H1 (cell line): ENCODE data around the gene SYT17. TPM values are rescaled to one million over a fixed set of nuclear protein-coding genes. Genes with fewer than 3 reads are reported as not detected.

ENCODE experiments used
- CTCF ChIA-PET: fragments of 300-600 bp; sonication (Branson Sonifier 250); formaldehyde crosslinking; loops from one replicate; lab custom pipeline; 2021; ENCODE audit not compliant: partially characterized antibody; lab: Charles Lee
- POLR2A ChIA-PET: fragments of 300-600 bp; sonication (Branson Sonifier 250); formaldehyde crosslinking; loops from one replicate; lab custom pipeline; 2021; ENCODE audit warnings: inconsistent platforms; ENCODE audit not compliant: partially characterized antibody; lab: Charles Lee
- DNase-seq, 2 experiments: peaks; one replicate each; pipeline versions ENCODE4 v3.0.0 to v3.0.0-alpha.2; 2010 to 2022; ENCODE audit warnings: low spot score in 2 of 2, low read depth in 1 of 2, mixed read lengths in 1 of 2
- FAIRE-seq: peaks from 2 replicates; lab custom pipeline; 2011; peaks lifted over from hg19 to GRCh38; lab: Jason Lieb, UNC
- H2AFZ ChIP-seq: 2 replicates; pipeline ENCODE4 v1.8.1; 2012; ENCODE audit warnings: low read length, inconsistent platforms
- H2AK5ac ChIP-seq: 2 replicates; pipeline ENCODE4 v1.6.1; 2013; ENCODE audit warnings: low read depth, low read length
- H2BK120ac ChIP-seq: replicated peaks from 2 replicates; pipeline ENCODE3; 2013; ENCODE audit warnings: low read depth, low read length, inconsistent platforms
- H2BK12ac ChIP-seq: 2 replicates; pipeline ENCODE4 v1.6.1; 2013; ENCODE audit warnings: low read depth, low read length
- H2BK15ac ChIP-seq: 2 replicates; pipeline ENCODE4 v1.6.1; 2013; ENCODE audit warnings: low read length
- H2BK20ac ChIP-seq: 2 replicates; pipeline ENCODE4 v1.6.1; 2013; ENCODE audit warnings: low read length
- H2BK5ac ChIP-seq: 2 replicates; pipeline ENCODE4 v1.6.1; 2013; ENCODE audit warnings: low read depth, low read length
- H3K14ac ChIP-seq: 2 replicates; pipeline ENCODE4 v1.6.1; 2013; ENCODE audit warnings: inconsistent platforms; ENCODE audit not compliant: insufficient read length
- H3K18ac ChIP-seq: 2 replicates; pipeline ENCODE4 v1.6.1; 2013; ENCODE audit warnings: low read length; ENCODE audit errors: extremely low read depth
- H3K23ac ChIP-seq: 2 replicates; pipeline ENCODE4 v1.6.1; 2013; ENCODE audit warnings: inconsistent platforms; ENCODE audit not compliant: insufficient read length
- H3K23me2 ChIP-seq: 2 replicates; pipeline ENCODE4 v1.6.1; 2013; ENCODE audit warnings: low read depth, low read length
- H3K27ac ChIP-seq: 2 replicates; pipeline ENCODE4 v1.6.1; 2011; ENCODE audit warnings: low read depth, low read length, inconsistent platforms
- H3K27me3 ChIP-seq, 4 experiments: replicated peaks in 1 of 4; 1 replicate in 1 of 4; 2 replicates in 3 of 4; pipeline versions ENCODE4 v1.6.1 to v1.8.1; 2011 to 2013; ENCODE audit warnings: low read length in 3 of 4, mild to moderate bottlenecking in 3 of 4, inconsistent platforms in 2 of 4, mixed read lengths in 2 of 4, moderate library complexity in 1 of 4; ENCODE audit not compliant: control insufficient read depth in 3 of 4, insufficient read depth in 3 of 4; ENCODE audit errors: extremely low read depth in 1 of 4
- H3K36me3 ChIP-seq, 4 experiments: 2 replicates each; pipeline versions ENCODE4 v1.6.1 to v1.8.1; 2011 to 2013; ENCODE audit warnings: mild to moderate bottlenecking in 4 of 4, low read length in 3 of 4, moderate library complexity in 2 of 4, control low read depth in 1 of 4, inconsistent platforms in 1 of 4; ENCODE audit not compliant: insufficient read depth in 4 of 4, control insufficient read depth in 2 of 4
- H3K4ac ChIP-seq: replicated peaks from 2 replicates; pipeline ENCODE3; 2013; ENCODE audit warnings: low read length, low read depth, mixed read lengths, inconsistent platforms; ENCODE audit not compliant: insufficient read length
- H3K4me1 ChIP-seq, 4 experiments: replicated peaks in 1 of 4; 1 replicate in 1 of 4; 2 replicates in 3 of 4; pipeline versions ENCODE4 v1.6.1 to v1.8.1; 2011 to 2013; ENCODE audit warnings: low read length in 3 of 4, inconsistent platforms in 2 of 4, mixed read lengths in 1 of 4; ENCODE audit not compliant: insufficient read depth in 4 of 4, control insufficient read depth in 3 of 4
- H3K4me2 ChIP-seq, 2 experiments: 2 replicates each; pipeline versions ENCODE4 v1.6.1 to v1.8.1; 2011 to 2013; ENCODE audit warnings: low read depth in 2 of 2, low read length in 2 of 2, control low read depth in 1 of 2, inconsistent platforms in 1 of 2, mild to moderate bottlenecking in 1 of 2; ENCODE audit not compliant: insufficient read depth in 1 of 2
- H3K4me3 ChIP-seq, 4 experiments: fragments of 200-600, 300-600 bp in 1 of 4; sonication (generic), shearing (Covaris generic), sonication (Bioruptor Twin) in 1 of 4; 2 replicates each; pipeline versions ENCODE4 v1.5.1 to v1.8.1; 2011 to 2016; ENCODE audit warnings: low read length in 4 of 4, low read depth in 3 of 4, control low read depth in 2 of 4, inconsistent platforms in 2 of 4, mild to moderate bottlenecking in 2 of 4, mixed read lengths in 1 of 4, moderate library complexity in 1 of 4; ENCODE audit not compliant: insufficient read depth in 2 of 4; ENCODE audit errors: extremely low read depth in 1 of 4
- H3K56ac ChIP-seq: replicated peaks from 2 replicates; pipeline ENCODE3; 2013; ENCODE audit warnings: low read depth, mild to moderate bottlenecking, mixed read lengths, low read length, inconsistent platforms; ENCODE audit not compliant: insufficient read length
- H3K79me1 ChIP-seq: 2 replicates; pipeline ENCODE4 v1.6.1; 2013; ENCODE audit warnings: low read depth, low read length, control low read depth
- H3K79me2 ChIP-seq, 2 experiments: 2 replicates each; pipeline versions ENCODE4 v1.6.1 to v1.8.1; 2012 to 2013; ENCODE audit warnings: low read length in 2 of 2, mild to moderate bottlenecking in 2 of 2, inconsistent platforms in 1 of 2; ENCODE audit not compliant: insufficient read depth in 2 of 2, control insufficient read depth in 1 of 2
- H3K9ac ChIP-seq, 4 experiments: replicated peaks in 1 of 4; 1 replicate in 1 of 4; 2 replicates in 3 of 4; pipeline versions ENCODE4 v1.6.1 to v1.8.1; 2011 to 2013; ENCODE audit warnings: low read depth in 3 of 4, low read length in 3 of 4, control low read depth in 2 of 4, mild to moderate bottlenecking in 2 of 4, moderate library complexity in 2 of 4, inconsistent platforms in 1 of 4; ENCODE audit errors: extremely low read depth in 1 of 4
- H3K9me3 ChIP-seq, 2 experiments: 2 replicates each; pipeline versions ENCODE4 v1.6.1 to v1.8.1; 2012 to 2013; ENCODE audit warnings: mild to moderate bottlenecking in 2 of 2, moderate library complexity in 2 of 2, control low read depth in 1 of 2, inconsistent platforms in 1 of 2, low read depth in 1 of 2, low read length in 1 of 2, mixed read lengths in 1 of 2; ENCODE audit not compliant: insufficient read depth in 2 of 2
- H4K20me1 ChIP-seq, 2 experiments: replicated peaks in 1 of 2; 2 replicates each; pipeline versions ENCODE3 to v1.8.1; 2011 to 2013; ENCODE audit warnings: inconsistent platforms in 2 of 2, low read length in 2 of 2, mild to moderate bottlenecking in 1 of 2; ENCODE audit not compliant: insufficient read depth in 2 of 2, control insufficient read depth in 1 of 2
- H4K5ac ChIP-seq: 2 replicates; pipeline ENCODE4 v1.6.1; 2013; ENCODE audit warnings: low read length, low read depth, mixed read lengths, inconsistent platforms; ENCODE audit not compliant: insufficient read length
- H4K8ac ChIP-seq: 2 replicates; pipeline ENCODE4 v1.8.0; 2013; ENCODE audit warnings: mild to moderate bottlenecking, moderate library complexity, low read length, inconsistent platforms; ENCODE audit not compliant: insufficient read depth; ENCODE audit errors: extremely low read depth
- H4K91ac ChIP-seq: replicated peaks from 2 replicates; pipeline ENCODE3; 2013; ENCODE audit warnings: low read length, mixed read lengths, inconsistent platforms; ENCODE audit not compliant: insufficient read length
- EP300 ChIP-seq, 2 experiments: IDR thresholded peaks; 1 replicate in 1 of 2; 2 replicates in 1 of 2; pipeline ENCODE4 v1.6.1; 2011 to 2012; ENCODE audit warnings: low read depth in 2 of 2, low read length in 2 of 2, mild to moderate bottlenecking in 2 of 2, borderline replicate concordance in 1 of 2, inconsistent platforms in 1 of 2, moderate library complexity in 1 of 2
- HDAC6 ChIP-seq: IDR thresholded peaks from one replicate; pipeline ENCODE4 v1.7.1; 2012; ENCODE audit warnings: low read depth, mild to moderate bottlenecking, inconsistent platforms, low read length, moderate library complexity
- MAFK ChIP-seq: IDR thresholded peaks from 2 replicates; pipeline ENCODE4 v1.6.1; 2012; ENCODE audit warnings: low read depth, mild to moderate bottlenecking, improper control_type of control experiment, low read length
- NANOG ChIP-seq: IDR thresholded peaks from 2 replicates; pipeline ENCODE4 v1.6.1; 2011; ENCODE audit warnings: low read length, low read depth, mild to moderate bottlenecking, inconsistent platforms; ENCODE audit not compliant: insufficient read depth, poor library complexity, severe bottlenecking
- RNF2 ChIP-seq: fragments of 200-900, 300-1000 bp; sonication (generic); IDR thresholded peaks from 2 replicates; pipeline ENCODE4 v1.7.1; 2016; ENCODE audit warnings: borderline replicate concordance, low read depth, mild to moderate bottlenecking, antibody characterized with exemption, low read length; ENCODE audit not compliant: poor library complexity, severe bottlenecking; ENCODE audit errors: missing control alignments
- RXRA ChIP-seq: IDR thresholded peaks from 2 replicates; pipeline ENCODE4 v1.6.1; 2011; ENCODE audit warnings: low read depth, mild to moderate bottlenecking, low read length, moderate library complexity; ENCODE audit not compliant: insufficient read depth
- SIRT6 ChIP-seq: IDR thresholded peaks from one replicate; pipeline ENCODE4 v1.7.1; 2012; ENCODE audit warnings: low read length, inconsistent platforms
- SUZ12 ChIP-seq: fragments of 200-600 bp; sonication (generic); IDR thresholded peaks from 2 replicates; pipeline ENCODE4 v1.6.1; 2012; ENCODE audit warnings: mild to moderate bottlenecking, inconsistent platforms, low read length, moderate library complexity, mixed read lengths
- TAF1 ChIP-seq: IDR thresholded peaks from 2 replicates; pipeline ENCODE4 v1.6.1; 2011; ENCODE audit warnings: mild to moderate bottlenecking, low read depth, low read length
- WGBS, 2 experiments: shearing (Covaris generic) in 1 of 2; methylation state at CpG; one replicate each; pipeline versions ENCODE4 v1.1.6 to v1.1.7; 2013 to 2015; ENCODE audit warnings: low lambda C conversion rate in 2 of 2, mixed read lengths in 2 of 2, inconsistent platforms in 1 of 2, low coverage in 1 of 2, missing lambda C conversion rate in 1 of 2; ENCODE audit not compliant: insufficient replicate concordance in 2 of 2, insufficient coverage in 1 of 2, insufficient read length in 1 of 2; ENCODE audit errors: extremely low coverage in 1 of 2, missing lambda C conversion rate in 1 of 2; 5-methylcytosine and 5-hydroxymethylcytosine counted together
- polyA plus RNA-seq, 7 experiments: library from polyadenylated mRNA; depleted of rRNA in 3 of 7; stranded (reverse) in 5 of 7; unstranded in 2 of 7; fragments of >200 nt in 5 of 7; fragments of 200-250 nt in 2 of 7; gene quantifications; 1 replicate in 5 of 7; 2 replicates in 1 of 7; 4 replicates in 1 of 7; pipeline versions ENCODE4 v1.2.1 to v1.2.3, GENCODE V29; 2011 to 2013; ENCODE audit warnings: missing spikeins in 2 of 7, mixed read lengths in 2 of 7
- total RNA-seq: library from RNA; stranded (reverse); fragmentation: NEBNext Ultra II Directional; extraction: Animal tissue kit (Norgen Biotek cat#: 25700); gene quantifications from 2 replicates; pipeline ENCODE4 v1.2.1, GENCODE V29; 2021
- TF ChIP-seq, protein P1 (sequence below), 3 experiments: IDR thresholded peaks; 1 replicate in 2 of 3; 2 replicates in 1 of 3; pipeline versions ENCODE4 v1.5.1 to v1.6.1; 2011; ENCODE audit warnings: low read length in 3 of 3, mild to moderate bottlenecking in 3 of 3, inconsistent platforms in 2 of 3, low read depth in 1 of 3, moderate library complexity in 1 of 3; ENCODE audit not compliant: insufficient read depth in 1 of 3; ENCODE audit errors: control extremely low read depth in 1 of 3

Gene SYT17
- total and polyA plus RNA-seq, 2 of the 8 experiments (the other 6 are each of a cell fraction or from before 2014, with no cell fraction given), result 5.8 to 18.1 TPM

DNA sequence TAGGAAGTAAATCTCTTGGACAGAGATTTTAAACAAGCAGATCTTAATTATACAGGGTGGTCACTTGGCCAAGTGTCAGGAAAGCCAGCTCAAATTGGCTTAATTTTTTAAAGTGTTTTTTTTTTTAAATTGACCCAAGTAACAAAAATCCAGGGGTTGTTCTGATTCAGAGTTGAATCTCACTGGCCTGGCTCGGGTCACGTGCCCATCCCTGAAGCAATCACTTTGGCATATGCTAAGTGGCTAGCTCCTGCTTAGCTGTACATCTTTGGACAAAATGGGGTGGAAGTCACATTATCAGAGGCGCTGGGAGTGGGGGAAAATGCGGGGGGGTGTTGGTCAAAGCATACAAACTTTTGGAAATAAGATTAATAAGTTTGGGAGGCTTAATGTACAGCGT, 141.1 kb downstream of the SYT17 start:
- Histone ChIP-seq H3K4me2 (no peak overlapping the region), H4K91ac (no peak overlapping the region), H3K4me3 (no peak overlapping the region), H3K4me1 (peaks cover 0 to 2% (median 0%) of the 10 kb centered on the region in 4 experiments; a peak in 1 of 7 replicates), H2AFZ (no peak overlapping the region), H2BK120ac (no peak overlapping the region), H3K9me3 (peaks cover 6 to 11% of the 10 kb centered on the region in 2 experiments; a peak in 2 of 4 replicates), H3K79me2 (no peaks in the 10 kb centered on the region; a peak in 1 of 4 replicates), H3K56ac (no peak overlapping the region), H2BK20ac (no peak overlapping the region), H2BK15ac (no peak overlapping the region), H3K23me2 (no peaks in the 10 kb centered on the region), H3K4ac (no peak overlapping the region), H4K20me1 (no peaks in the 10 kb centered on the region), H3K36me3 (no peaks in the 10 kb centered on the region), H3K27ac (no peak overlapping the region), H3K79me1 (no peaks in the 10 kb centered on the region)
- no peak for FAIRE-seq
- WGBS, 2 experiments, result 86% methylated on average over 5 of the region's 5 CpGs; no CpG with 5 or more reads in 1 of the 2 experiments
- POLR2A ChIA-PET, result interaction anchor here (1.3 kb wide), 1 partner anchor 10 kb away, joined by 5 read pairs; no protein-coding TSS in a partner anchor
- CTCF ChIA-PET, result interaction anchor here (0.6 to 1.1 kb wide), 2 partner anchors 21 to 554 kb away, joined by 3 to 5 read pairs; no protein-coding TSS in a partner anchor
- DNase-seq, result no peak
- no peak for TF ChIP-seq MAFK
- no peak for TF ChIP-seq TAF1
- no peak for TF ChIP-seq NANOG
- no peak for TF ChIP-seq SIRT6
- TF ChIP-seq, protein P1, sequence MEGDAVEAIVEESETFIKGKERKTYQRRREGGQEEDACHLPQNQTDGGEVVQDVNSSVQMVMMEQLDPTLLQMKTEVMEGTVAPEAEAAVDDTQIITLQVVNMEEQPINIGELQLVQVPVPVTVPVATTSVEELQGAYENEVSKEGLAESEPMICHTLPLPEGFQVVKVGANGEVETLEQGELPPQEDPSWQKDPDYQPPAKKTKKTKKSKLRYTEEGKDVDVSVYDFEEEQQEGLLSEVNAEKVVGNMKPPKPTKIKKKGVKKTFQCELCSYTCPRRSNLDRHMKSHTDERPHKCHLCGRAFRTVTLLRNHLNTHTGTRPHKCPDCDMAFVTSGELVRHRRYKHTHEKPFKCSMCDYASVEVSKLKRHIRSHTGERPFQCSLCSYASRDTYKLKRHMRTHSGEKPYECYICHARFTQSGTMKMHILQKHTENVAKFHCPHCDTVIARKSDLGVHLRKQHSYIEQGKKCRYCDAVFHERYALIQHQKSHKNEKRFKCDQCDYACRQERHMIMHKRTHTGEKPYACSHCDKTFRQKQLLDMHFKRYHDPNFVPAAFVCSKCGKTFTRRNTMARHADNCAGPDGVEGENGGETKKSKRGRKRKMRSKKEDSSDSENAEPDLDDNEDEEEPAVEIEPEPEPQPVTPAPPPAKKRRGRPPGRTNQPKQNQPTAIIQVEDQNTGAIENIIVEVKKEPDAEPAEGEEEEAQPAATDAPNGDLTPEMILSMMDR (IDR thresholded peaks at IDR 0.05; ENCODE audit: control extremely low read depth in 1 of 3, insufficient read depth in 1 of 3, low read depth in 1 of 3, low read length in 3 of 3), result no peak
- no peak for TF ChIP-seq RXRA
- TF ChIP-seq HDAC6, result no peak
- no peak for TF ChIP-seq SUZ12
- TF ChIP-seq EP300 (IDR thresholded peaks at IDR 0.05; ENCODE audit: borderline replicate concordance in 1 of 2, low read depth in 2 of 2, low read length in 2 of 2), result no peak
- TF ChIP-seq RNF2, result no peak
- TF ChIP-seq, all 59 proteins: peak for 0
- Histone ChIP-seq H2BK12ac (no peak overlapping the region), H2BK5ac (no peak overlapping the region), H4K8ac (no peak overlapping the region), H3K14ac (no peak overlapping the region), H3K27me3 (no peaks in the 10 kb centered on the region), H4K5ac (no peak overlapping the region), H3K23ac (no peak overlapping the region), H2AK5ac (no peak overlapping the region), H3K18ac (no peak overlapping the region), H3K9ac (no peak overlapping the region)
